Measurements from ENCODE around the gene CIRBP.

- TF ChIP-seq CTCF (IDR thresholded peaks at IDR 0.05) (no peak), POLR2AphosphoS5 (IDR thresholded peaks at IDR 0.05; ENCODE audit: low read depth, low read length) (no peak), SIN3A (IDR thresholded peaks at IDR 0.05; ENCODE audit: borderline replicate concordance, insufficient read depth, low read depth, low read length) (no peak), REST (IDR thresholded peaks at IDR 0.05; ENCODE audit: insufficient read depth in 1 of 2, low read depth in 2 of 2, low read length in 1 of 2) (no peak)
These were observed 44.3 kb upstream of the CIRBP start for GRCh38 chr19:1224847-1225246.

Measured in Panc1 (cell line).